NCI-H2081 treated with DMSO at 0.1 percent for 48 hours (cell line): ENCODE measurements around the gene ADAMTSL4.
A peak's percentile ranks its signal among the peaks of the same experiment; 100 is the strongest.

Experiments
- DNase-seq: peaks from one replicate; lab custom pipeline; 2025; lab: John Stamatoyannopoulos, UW

ADAMTSL4 gene

DNA sequence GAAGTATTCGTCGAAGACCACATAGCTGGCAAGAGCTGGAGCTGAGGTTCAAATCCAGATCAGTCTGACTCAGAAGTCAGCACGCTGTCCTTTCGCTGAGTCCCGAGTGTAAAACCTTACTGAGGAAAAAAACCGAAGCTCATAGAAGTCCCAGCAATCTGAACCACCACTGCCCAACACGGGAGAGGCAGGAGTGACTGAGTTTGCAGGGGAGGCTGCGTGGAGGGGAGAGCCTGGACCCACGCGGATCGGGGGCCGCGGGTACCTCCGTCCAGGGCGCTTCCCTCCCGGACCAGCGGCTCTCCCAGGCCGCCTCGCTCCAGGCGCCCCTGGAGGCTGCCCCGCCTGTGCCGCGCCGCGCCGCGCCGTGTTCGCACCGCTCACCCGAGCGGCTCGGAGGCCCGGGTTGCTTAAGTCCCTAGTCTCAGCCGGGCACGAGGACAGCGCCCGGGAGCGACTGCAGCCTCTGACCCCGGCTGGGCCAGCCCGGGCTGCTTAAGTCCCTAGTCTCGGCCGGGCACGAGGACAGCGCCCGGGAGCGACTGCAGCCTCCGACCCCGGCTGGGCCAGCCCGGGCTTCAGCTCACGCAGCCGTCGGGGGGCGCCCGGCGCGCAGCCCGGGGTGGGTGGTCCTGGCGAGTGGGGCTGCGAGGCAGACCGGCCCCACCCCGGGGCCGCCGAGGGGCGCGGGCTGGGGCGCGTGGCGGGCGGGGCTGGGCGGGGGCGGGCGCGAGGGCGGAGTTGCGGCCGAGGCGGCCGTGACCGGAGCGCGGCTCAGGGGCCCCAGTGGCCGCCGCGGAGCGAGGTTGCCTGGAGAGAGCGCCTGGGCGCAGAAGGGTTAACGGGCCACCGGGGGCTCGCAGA, at the start of gene ADAMTSL4:
ADAMTSL4 (plus strand) TSS at position 777 of the 864 bp plus-strand sequence. CDS start 2,881 bp downstream, outside the sequence.
- no peak for DNase-seq

DNA sequence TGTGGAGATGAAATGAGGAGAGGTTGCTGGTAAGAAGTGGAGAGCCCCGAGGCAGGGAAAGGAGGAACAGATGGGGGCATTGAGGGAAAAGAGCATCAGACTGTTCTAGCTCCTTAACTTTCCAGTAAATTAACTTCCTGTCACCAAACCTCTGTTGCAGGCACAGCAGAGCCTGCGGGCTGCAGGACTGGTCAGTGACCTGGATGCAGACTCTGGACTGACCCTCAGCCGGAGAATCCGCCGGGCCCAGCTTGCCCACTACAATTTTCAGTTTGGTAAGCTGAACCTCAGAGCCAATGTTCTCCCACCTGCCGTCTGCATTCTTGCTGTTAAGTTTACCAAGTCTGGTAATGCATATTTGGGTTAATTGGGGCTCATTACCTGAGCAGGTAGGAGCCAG, 43.8 kb upstream of the ADAMTSL4 start:
- DNase-seq, result no peak

DNA sequence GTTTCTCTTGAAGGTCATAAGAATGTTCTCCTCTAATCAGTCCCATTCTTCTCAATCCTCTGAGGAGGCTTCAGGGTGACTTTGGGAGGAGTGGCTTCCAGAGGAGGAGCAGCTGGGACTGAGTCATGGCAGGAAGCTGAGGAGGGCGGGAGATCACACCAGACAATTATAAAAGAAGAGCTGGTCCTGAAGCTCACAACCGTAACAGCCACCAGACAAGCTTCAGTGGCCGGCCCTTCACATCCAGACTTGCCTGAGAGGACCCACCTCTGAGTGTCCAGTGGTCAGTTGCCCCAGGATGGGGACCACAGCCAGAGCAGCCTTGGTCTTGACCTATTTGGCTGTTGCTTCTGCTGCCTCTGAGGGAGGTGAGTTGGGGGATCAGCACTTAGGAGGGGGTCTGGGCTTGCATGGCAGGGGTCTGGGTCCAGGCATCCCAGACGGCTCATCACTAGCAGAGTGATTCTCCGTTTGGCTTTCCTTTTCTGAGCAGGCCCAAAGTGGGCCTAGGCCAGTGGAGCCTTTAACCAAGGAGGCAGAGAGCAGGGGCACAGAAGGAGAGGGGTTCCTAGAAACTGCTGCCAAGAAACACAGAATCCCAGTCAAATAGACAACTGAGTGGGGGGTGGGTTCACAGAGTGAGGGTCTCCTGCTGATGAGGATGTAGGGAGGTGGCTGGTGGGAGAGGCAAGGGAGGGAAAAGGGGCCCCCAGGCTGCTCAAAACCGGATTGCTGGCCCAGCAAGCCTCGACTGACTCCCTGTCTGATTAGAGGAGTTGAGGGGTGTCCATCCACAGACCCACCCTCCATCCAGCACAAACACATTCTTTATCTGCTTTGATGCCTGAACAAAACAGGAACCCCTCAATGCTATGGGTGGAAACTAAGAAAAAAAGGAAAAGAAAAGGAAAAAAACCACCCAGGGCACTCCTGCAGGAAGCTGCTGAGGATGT, 41.0 kb upstream of the ADAMTSL4 start, which contains the start of gene ECM1:
ECM1 (plus strand) TSS at position 198 of the 953 bp plus-strand sequence; CDS start at position 299, 101 bp downstream.
- no peak for DNase-seq

DNA sequence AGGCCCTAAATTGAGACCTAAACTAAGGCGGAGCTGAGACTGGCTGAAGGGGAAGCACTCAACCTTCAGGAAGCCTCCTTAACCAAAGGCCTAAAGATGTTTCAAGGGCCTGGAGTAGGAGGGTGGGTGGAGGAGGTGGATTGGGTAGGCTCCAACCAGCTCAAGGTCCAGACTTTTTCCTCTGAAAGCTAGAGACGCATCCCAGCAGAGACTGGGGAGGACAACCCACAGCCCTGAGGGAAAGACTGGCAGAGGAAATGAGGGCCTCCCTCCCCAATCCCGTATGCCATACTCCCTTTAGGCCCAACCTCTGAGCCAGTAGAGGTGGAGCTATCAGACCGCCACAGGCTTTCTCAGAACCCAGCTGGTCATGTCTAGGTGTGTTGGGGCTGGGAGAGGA, 40.2 kb upstream of the ADAMTSL4 start:
- no peak for DNase-seq

DNA sequence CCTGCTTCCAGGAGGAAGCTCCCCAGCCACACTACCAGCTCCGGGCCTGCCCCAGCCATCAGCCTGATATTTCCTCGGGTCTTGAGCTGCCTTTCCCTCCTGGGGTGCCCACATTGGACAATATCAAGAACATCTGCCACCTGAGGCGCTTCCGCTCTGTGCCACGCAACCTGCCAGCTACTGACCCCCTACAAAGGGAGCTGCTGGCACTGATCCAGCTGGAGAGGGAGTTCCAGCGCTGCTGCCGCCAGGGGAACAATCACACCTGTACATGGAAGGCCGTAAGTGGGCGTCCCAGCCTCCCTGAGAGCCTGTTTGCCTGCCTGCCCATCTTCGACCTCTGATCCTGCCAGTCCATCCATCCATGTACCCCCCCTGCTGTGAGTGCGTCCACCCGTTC, 37.7 kb upstream of the ADAMTSL4 start:
- peak; percentile 81 for DNase-seq

DNA sequence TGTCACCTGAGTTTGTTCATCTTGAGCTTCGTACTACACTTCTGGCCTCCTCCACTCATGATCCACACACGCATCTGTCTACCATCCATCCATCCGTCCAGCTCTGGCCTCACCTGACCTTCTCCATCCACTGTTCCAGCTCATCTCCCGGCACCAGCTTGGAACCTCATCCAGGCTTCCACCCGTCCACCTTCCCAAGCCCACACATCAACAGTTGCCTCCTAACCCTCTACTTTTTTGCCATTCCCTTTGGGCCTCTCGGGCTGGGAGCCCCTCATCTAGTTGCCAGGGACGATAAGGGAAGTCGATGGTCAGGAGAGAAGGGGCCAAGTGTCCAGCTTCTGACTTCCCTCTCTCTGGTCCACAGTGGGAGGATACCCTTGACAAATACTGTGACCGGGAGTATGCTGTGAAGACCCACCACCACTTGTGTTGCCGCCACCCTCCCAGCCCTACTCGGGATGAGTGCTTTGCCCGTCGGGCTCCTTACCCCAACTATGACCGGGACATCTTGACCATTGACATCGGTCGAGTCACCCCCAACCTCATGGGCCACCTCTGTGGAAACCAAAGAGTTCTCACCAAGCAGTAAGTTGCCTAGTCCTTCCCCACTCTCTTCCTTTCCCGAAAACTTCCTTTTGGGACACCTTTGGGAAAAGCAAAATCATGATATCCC, 37.1 kb upstream of the ADAMTSL4 start:
- no peak for DNase-seq

DNA sequence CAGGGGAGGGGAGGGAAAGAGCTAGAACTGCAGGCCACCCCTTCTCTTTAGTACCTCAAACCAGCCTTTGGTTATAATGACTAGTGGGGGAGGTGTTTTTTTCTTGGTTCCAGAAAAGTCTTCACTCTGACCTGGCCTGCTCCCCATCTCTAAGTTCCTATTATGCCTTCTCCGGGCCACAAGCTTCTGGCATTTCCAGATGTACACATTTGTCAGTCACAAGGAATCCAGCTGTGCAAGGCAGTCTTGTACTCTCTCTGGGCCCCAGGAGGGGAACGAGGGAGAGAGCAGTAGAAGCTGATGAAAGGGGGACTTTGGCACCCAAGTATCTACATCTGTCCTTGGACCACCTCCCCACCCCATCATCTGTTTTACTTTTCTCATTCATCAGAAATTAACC, 36.4 kb upstream of the ADAMTSL4 start:
- no peak for DNase-seq

DNA sequence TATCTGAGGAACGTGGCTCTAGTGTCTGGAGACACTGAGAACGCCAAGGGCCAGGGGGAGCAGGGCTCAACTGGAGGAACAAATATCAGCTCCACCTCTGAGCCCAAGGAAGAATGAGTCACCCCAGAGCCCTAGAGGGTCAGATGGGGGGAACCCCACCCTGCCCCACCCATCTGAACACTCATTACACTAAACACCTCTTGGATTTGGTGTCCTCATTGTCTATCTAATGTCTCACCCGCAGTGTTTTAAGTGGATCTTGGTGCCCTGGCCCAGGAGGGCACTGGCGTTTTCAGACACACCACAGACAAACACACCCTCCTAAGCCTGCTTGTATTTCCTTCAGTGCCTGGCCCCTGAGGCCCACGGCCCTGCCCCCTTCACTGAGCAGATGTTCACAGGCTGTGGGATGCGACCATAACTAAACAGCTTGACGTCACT, 35.8 kb upstream of the ADAMTSL4 start:
- no peak for DNase-seq

DNA sequence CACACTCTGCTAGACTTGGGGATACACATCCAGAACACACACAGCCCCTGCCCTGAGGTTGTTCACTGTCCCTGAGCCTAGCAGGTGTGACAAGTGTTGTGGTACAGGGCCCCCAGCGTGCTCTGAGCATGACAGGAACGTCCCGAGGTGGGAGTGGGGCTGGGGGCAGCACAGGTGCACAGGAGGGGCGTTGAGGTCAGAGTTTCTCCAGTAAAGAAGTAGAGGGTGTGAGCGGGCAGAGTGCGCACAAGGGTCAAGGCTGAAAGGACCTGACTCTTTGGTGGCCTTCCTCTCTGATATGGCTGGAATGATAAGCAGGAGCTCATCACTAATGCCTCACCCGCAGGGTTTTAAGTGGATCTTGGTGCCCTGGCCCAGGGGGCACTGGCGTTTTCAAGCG, 34.9 kb upstream of the ADAMTSL4 start:
- no peak for DNase-seq

DNA sequence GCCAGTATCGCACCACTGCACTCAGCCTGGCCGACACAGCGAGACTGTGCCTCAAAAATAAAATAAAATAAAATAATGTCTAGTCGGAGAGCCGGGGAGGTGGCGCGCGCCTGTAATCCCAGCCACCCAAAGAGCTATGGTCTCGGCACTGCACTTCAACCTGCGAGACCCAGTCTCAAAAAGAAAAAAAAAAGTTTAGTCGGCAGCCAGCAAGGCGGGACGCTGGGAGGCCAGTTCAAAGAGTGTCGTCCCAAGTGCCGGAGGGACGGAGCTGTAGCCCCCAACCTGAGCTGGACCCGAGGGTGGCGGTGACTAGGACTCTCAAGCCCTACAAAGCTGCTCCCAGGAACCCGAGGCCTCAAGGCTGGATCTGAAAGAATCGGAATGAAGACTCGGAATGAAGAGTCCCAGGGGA, 34.3 kb upstream of the ADAMTSL4 start:
- DNase-seq, result no peak

DNA sequence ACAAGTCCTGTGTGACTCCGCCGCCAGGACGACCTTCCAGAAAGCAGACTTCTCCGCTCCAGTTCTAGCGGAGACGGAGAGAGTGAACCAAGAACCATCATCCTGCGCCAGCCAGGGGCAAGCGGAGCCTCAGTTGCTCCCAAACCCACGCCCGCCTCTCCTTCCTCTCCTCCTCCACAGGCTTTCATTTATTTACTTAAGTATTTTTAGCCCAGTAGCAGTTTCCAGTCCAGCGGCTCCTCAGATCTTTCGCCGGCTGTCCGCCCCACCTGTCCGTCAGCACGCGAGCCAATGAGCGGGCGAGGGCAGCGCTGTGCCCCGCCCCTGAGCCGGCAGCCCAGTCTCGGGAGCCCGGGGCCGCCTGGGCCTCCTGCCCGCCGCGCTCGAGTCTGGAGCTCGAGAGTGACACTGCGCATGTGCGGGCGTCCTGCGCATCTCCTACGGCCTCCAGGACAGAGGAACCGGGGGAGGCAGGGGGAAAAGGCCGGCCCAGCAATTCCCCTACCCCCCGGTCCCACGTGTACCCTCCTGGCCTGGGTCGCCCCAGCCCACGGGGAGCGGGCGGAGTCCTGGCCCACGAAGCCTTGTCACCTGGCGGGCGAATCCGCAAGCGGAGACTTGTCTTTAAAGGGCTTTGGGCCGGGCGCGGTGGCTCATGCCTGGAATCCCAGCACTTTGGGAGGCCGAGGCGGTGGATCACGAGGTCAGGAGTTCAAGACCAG, 33.7 kb upstream of the ADAMTSL4 start, which contains the start of gene FALEC:
FALEC (plus strand) TSS at position 425 of the 722 bp plus-strand sequence.
- peak; percentile 91 for DNase-seq

DNA sequence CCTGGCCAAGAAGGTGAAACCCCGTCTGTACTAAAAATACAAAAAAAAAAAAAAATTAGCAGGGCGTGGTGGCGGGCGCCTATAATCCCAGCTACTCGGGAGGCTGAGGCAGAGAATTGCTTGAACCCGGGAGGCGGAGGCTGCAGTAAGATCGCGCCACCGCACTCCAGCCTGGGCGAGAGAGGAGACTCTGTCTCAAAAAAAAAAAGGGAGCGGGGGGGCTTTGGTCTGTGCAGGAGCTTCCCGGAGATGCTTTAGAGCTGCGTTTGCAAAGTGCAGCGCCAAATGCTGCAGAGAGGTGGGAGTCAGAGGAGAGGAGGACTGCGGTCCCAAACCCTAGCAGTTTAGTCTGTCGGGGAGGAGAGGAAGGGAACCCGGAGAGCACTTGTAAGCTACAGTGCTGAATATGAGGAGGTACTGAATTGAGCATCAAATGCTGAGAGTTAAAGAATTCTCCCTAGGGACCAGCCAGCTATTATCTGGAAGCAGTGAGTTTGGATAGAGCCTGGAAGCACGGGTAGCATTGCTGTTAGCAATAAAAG, 33.1 kb upstream of the ADAMTSL4 start:
- DNase-seq, result no peak

DNA sequence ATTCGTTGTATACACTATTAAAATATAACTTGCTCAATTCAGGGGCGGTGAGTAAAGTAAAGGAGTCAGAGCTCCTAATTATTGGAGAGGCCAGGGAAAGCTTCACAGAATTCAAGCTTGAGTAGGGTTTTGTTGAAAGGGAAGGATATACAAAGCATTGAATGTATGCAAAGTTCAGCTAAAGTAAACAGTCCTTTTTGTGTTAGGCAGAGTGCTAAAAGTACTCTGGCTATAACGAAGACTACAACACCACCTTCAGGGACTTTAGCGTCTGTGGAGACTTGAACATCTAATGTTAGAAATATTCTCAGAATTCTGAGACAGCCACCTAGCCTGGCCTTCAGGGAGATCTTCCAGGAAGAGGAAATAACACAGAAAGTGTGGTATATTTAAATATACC, 32.6 kb upstream of the ADAMTSL4 start:
- no peak for DNase-seq

DNA sequence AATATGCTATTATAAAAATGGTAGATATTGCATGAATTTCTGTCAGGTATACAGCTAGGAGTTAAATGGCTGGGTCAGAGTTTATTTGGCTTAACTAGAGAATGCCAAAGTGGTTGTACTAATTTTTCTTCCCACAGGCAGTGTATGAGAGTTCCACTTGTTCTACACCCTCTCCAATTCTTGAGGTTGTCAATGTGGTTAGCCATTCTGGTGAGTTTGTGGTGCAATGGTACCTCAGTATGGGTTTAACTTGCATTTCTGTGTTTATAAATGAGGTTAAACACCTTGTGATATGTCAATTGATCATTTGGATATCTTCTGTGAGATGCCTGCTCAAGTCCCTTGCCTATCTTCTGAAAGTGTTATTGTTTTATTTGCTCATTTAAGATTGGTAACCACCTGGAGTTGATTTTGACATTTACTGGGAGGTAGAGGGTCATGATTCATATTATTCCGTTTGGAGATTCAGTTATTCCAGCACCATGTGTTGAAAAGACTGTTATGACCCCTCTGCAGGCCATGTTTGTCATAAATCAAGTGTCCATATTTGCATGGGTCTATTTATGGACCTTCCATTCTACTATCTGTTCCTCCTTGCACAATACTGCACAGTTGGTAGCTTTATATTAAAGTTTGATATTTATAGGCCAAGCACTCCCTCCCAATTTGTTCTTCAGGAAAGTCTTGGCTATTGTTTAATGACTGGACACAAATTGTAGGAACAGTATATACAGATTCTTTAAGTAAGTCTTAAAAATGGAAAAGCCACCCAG, 27.8 kb upstream of the ADAMTSL4 start:
- DNase-seq, result no peak

DNA sequence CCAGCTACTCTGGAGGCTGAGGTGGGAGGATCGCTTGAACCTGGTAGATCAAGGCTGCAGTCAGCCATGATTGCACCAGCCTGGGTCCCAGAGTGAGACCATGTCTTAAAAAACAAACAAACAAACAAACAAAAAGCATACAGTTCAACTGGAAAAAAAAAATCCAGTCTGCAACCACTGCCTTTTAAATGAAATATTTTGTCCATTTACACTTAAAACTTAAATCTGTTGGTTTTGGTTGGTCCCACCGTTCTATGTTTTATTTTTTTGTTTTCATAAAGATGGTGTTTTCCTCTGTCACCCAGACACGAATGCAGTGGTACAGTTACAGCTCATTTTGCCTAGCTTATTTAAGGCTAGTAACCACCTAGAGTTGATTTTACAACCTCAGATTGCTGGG, 23.9 kb upstream of the ADAMTSL4 start:
- no peak for DNase-seq

DNA sequence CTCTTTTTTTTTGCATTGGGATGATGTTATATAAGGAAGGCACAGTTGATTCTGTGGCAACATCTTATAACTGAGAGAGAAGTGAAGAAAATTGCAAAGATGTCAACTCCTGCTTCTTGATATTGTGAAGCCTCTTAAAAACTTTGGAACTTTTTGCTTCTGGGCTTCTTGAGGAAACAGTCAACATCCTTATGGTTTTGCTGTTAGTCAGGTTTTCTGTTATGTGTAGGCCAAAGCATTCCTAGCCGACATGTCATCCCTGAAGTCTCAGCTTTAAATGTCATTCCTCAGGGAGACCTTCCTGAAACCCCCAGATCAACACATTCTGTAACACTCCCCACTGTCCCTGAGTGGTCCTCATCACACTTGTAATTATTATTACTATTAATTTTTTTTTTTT, 21.0 kb upstream of the ADAMTSL4 start:
- no peak for DNase-seq

DNA sequence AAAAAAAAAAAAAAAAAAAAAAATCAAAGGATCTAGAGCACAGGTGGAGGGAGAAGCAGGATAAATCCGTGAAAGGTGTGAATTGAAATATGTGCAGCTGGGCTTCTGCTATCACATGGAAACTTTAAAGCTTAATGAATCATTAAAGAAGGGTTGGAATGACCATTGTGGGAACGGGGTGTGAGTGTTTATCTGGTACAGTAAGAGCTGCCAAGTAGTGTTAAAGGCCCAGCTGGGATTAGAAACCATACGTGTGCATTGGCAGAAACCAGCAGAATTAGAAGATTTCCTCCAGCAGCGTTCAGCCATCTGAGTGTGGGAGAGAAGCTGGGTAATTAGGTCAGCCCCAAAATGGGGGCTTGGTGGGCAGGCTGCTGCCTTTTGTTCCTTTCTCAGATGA, 20.2 kb upstream of the ADAMTSL4 start:
- DNase-seq, result no peak

DNA sequence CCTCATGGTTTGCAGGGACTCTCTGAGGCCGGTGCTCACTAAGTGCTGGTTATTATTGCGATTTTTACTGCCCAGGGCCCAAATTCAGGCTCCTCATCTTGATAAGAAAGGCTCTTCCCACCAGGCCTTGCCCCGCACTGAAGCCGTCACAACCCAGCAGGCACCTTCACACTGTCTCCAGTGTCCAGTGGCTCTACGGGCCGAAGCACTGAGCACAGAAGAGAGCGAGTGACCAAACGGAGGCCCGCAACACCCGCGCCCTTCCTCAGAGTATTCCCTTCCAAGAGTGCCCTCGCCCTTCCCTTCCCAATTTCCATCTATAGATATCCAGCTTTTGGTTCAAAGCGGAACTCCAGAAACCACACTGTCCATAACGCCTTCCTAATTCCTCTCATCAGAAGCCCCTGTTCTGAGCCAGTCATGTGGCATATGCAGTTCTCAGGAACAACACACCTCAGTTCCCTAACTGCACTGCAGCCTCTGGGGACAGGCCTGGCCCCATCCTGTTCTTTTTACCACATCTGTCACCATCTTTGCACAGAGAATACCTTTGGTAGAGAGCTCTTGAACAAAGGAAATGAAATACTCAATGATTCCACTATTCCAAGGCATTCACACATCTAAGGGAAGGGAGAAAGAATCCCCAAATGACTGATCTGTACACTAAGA, 18.6 kb upstream of the ADAMTSL4 start:
- no peak for DNase-seq

DNA sequence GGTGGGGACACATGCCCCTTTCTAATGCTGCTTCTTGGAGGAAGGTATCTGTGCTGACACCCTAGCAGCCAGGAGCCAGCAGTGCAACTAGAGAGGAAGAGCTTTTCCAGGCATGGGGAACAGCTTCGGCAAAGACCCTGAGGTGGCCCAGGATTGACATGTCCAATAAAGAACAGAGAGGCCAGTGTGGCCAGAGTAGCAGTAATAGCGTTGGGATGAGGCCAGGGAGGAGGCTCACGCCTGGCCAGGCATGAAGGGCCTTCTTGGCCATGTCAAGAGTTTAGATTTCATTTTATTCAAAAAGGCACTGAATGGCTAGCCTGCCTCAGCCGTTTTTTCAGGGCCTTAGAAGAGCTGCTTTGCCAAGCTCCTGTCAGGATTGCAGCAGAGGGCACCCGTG, 16.3 kb upstream of the ADAMTSL4 start:
- DNase-seq, result no peak

DNA sequence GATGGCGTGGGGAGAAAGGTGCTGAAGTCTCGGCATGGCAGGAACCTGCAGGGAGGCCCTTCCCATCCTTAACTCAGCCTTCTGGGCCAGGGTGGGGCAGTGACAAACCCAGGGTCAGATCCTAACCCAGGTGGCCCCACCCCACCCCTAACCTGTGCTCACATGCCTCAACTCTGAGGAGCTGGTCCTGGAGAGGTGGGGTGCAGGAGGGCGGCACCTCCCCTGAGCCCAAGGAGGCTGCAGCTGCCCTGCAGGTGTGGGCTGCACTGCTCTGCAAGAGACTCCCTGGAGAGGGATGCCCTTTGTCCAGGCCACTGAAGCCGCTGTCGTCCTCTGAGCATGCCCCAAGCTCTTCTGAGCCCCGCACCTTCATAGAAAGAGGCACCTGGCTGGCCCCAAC, 15.2 kb upstream of the ADAMTSL4 start:
- no peak for DNase-seq
